WI38 (cell line): ENCODE results near the gene TCHH.

Experiments
- H3K4me3 ChIP-seq: 2 replicates; pipeline ENCODE4 v1.5.1; 2011; ENCODE audit warnings: low read depth, mild to moderate bottlenecking, control low read depth, low read length
- CTCF ChIP-seq: IDR thresholded peaks from 2 replicates; pipeline ENCODE4 v1.5.1; 2012; ENCODE audit warnings: low read depth, mild to moderate bottlenecking, control low read depth, low read length

Gene TCHH

GRCh38 chr1:152115344-152115743 lies at the start of gene TCHH:
TCHH (minus strand) TSS chr1:152115444; CDS start chr1:152114080, 1,364 bp downstream.
- H3K4me3 ChIP-seq, result no peak within 1 kb of the TSS
- no peak for TF ChIP-seq CTCF

GRCh38 chr1:152164517-152165136 lies 49.4 kb upstream of the TCHH start:
- TF ChIP-seq CTCF, result no peak
- no peak overlapping the region for H3K4me3 ChIP-seq

- H3K4me3 ChIP-seq, result no peak overlapping the region
- TF ChIP-seq CTCF, result no peak
Measured at GRCh38 chr1:152162792-152163463, 47.7 kb upstream of the TCHH start.

GRCh38 chr1:152160576-152160975 lies 45.3 kb upstream of the TCHH start:
- no peak for TF ChIP-seq CTCF

GRCh38 chr1:152159144-152159543 lies 43.9 kb upstream of the TCHH start, which contains the start of gene RPTN:
RPTN (minus strand) TSS chr1:152159228; CDS start chr1:152157889, 1,339 bp downstream.
- H3K4me3 ChIP-seq, result no peak within 1 kb of the TSS
- no peak for TF ChIP-seq CTCF

More at GRCh38 chr1:152160576-152160975, 45.3 kb upstream of the TCHH start:
- no peak overlapping the region for H3K4me3 ChIP-seq

GRCh38 chr1:152153996-152154395 lies 38.8 kb upstream of the TCHH start:
- no peak overlapping the region for H3K4me3 ChIP-seq
- no peak for TF ChIP-seq CTCF

GRCh38 chr1:152151646-152152045 lies 36.4 kb upstream of the TCHH start:
- H3K4me3 ChIP-seq, result no peak overlapping the region
- TF ChIP-seq CTCF, result no peak
